MM.1S (cell line): ENCODE results near the gene AURKB.

ENCODE experiments used
- DNase-seq: peaks from one replicate; pipeline ENCODE4 v3.0.0-alpha.2; 2015
- H2AFZ ChIP-seq: fragments of 300-600 bp; sonication (generic); 2 replicates; pipeline ENCODE4 v1.6.0; 2016; ENCODE audit warnings: antibody characterized with exemption, low read length
- H3F3A ChIP-seq: fragments of 300-600 bp; sonication (generic); 2 replicates; pipeline ENCODE4 v1.6.1; 2016; ENCODE audit warnings: mild to moderate bottlenecking, antibody characterized with exemption, low read length, moderate library complexity, mixed read lengths; ENCODE audit not compliant: insufficient read depth
- H3K27ac ChIP-seq: fragments of 300-600 bp; sonication (generic); 2 replicates; pipeline ENCODE4 v1.5.1; 2016; ENCODE audit warnings: mild to moderate bottlenecking, low read length
- H3K27me3 ChIP-seq: fragments of 300-600 bp; sonication (generic); replicated peaks from 2 replicates; pipeline ENCODE4 v1.6.0; 2016; ENCODE audit warnings: low read length; ENCODE audit not compliant: insufficient read depth
- H3K36me3 ChIP-seq: fragments of 300-600 bp; sonication (generic); replicated peaks from 2 replicates; pipeline ENCODE4 v1.6.1; 2016; ENCODE audit warnings: mild to moderate bottlenecking, low read length, mixed read lengths; ENCODE audit not compliant: insufficient read depth
- H3K4me1 ChIP-seq: fragments of 300-600 bp; sonication (generic); 2 replicates; pipeline ENCODE4 v1.6.1; 2016; ENCODE audit warnings: low read length, mixed read lengths
- H3K4me2 ChIP-seq: fragments of 300-600 bp; sonication (generic); 2 replicates; pipeline ENCODE4 v1.6.0; 2016; ENCODE audit warnings: low read depth, low read length
- H3K4me3 ChIP-seq: fragments of 300-600 bp; sonication (generic); 2 replicates; pipeline ENCODE4 v1.5.1; 2016; ENCODE audit warnings: low read length, mixed read lengths
- H3K79me2 ChIP-seq: fragments of 300-600 bp; sonication (generic); 2 replicates; pipeline ENCODE4 v1.6.1; 2016; ENCODE audit warnings: mixed run types, low read length, mixed read lengths
- H3K9ac ChIP-seq: fragments of 300-600 bp; sonication (generic); 2 replicates; pipeline ENCODE4 v1.6.1; 2016; ENCODE audit warnings: low read length, mixed read lengths
- H3K9me2 ChIP-seq: fragments of 300-600 bp; sonication (generic); replicated peaks from 2 replicates; pipeline ENCODE4 v1.6.1; 2016; ENCODE audit warnings: mild to moderate bottlenecking, low read length, mixed read lengths; ENCODE audit not compliant: insufficient read depth
- H3K9me3 ChIP-seq: fragments of 300-600 bp; sonication (generic); replicated peaks from 2 replicates; pipeline ENCODE4 v1.6.1; 2016; ENCODE audit warnings: mild to moderate bottlenecking, low read length, mixed read lengths; ENCODE audit not compliant: insufficient read depth
- H4K20me1 ChIP-seq: fragments of 300-600 bp; sonication (generic); 2 replicates; pipeline ENCODE4 v1.6.1; 2016; ENCODE audit warnings: mild to moderate bottlenecking, low read length, moderate library complexity, mixed read lengths; ENCODE audit not compliant: insufficient read depth
- EZH2 ChIP-seq: fragments of 300-600 bp; sonication (generic); optimal IDR thresholded peaks from 2 replicates; pipeline ENCODE3; 2017; ENCODE audit warnings: low read depth, mild to moderate bottlenecking, antibody characterized with exemption, low read length, mixed read lengths
- EZH2phosphoT487 ChIP-seq: fragments of 300-600 bp; sonication (generic); IDR thresholded peaks from 2 replicates; pipeline ENCODE4 v1.6.1; 2018; ENCODE audit warnings: antibody characterized with exemption, low read length
- TF ChIP-seq, protein P1 (sequence below): fragments of 300-600 bp; sonication (generic); IDR thresholded peaks from 2 replicates; pipeline ENCODE4 v1.5.1; 2016; ENCODE audit warnings: antibody characterized with exemption, low read length, mixed read lengths

AURKB gene

DNA sequence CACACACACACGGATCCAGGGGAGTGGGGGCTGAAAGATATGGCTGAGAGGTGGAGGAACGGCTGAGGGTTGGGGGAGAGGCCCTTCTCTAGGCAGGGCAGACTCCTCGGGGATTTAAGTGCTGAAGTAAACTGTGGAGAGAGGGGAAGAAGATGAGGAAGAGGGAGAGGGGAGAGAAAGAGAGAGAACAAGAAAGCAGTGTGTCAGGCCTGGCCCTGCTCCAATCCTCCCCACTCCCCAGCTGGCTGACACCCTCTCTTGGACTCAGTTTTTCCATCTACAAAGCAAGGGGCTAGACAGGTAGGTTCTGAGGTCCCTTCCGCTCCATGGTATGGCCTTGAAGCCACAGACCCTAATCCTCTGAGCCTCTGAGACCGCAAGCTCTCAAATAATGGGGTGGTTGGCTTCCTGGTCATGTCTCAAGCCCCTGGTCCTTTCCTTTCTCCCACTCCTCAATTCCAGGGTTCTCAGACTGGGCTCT, 49.6 kb downstream of the AURKB start:
- Histone ChIP-seq H2AFZ (no peak overlapping the region), H4K20me1 (no peaks in the 10 kb centered on the region), H3K27me3 (no peaks in the 10 kb centered on the region), H3F3A (peaks cover 29% of the 10 kb centered on the region), H3K9ac (no peak overlapping the region), H3K79me2 (peaks cover 32% of the 10 kb centered on the region), H3K4me1 (peaks cover 17% of the 10 kb centered on the region), H3K27ac (no peak overlapping the region), H3K4me3 (no peak overlapping the region), H3K4me2 (no peak overlapping the region), H3K9me3 (no peaks in the 10 kb centered on the region), H3K9me2 (no peaks in the 10 kb centered on the region), H3K36me3 (no peaks in the 10 kb centered on the region)
- DNase-seq = no peak
- TF ChIP-seq EZH2phosphoT487 (no peak), EZH2 (no peak)
- TF ChIP-seq, protein P1, sequence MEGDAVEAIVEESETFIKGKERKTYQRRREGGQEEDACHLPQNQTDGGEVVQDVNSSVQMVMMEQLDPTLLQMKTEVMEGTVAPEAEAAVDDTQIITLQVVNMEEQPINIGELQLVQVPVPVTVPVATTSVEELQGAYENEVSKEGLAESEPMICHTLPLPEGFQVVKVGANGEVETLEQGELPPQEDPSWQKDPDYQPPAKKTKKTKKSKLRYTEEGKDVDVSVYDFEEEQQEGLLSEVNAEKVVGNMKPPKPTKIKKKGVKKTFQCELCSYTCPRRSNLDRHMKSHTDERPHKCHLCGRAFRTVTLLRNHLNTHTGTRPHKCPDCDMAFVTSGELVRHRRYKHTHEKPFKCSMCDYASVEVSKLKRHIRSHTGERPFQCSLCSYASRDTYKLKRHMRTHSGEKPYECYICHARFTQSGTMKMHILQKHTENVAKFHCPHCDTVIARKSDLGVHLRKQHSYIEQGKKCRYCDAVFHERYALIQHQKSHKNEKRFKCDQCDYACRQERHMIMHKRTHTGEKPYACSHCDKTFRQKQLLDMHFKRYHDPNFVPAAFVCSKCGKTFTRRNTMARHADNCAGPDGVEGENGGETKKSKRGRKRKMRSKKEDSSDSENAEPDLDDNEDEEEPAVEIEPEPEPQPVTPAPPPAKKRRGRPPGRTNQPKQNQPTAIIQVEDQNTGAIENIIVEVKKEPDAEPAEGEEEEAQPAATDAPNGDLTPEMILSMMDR = no peak

DNA sequence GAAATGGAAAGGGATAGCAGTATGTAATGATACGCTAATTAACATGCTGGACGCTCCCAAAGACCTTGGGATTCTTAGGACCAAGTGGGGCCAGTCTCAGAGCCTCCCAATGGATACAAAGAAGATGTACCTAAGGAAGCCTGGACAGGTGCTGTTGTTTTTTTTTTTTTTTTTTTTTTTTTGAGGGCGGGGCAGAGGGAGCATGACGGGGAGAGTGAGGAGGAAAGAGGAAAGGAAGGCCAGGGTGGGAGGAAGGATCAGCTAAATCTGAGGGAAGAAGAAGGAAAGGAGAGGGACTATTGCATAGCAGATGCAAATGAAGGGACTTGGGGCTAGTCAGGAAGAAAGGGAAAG, 50.2 kb downstream of the AURKB start:
- no peak for TF ChIP-seq EZH2phosphoT487
- TF ChIP-seq, protein P1 = no peak
- TF ChIP-seq EZH2 = no peak
- Histone ChIP-seq H3K27me3 (no peaks in the 10 kb centered on the region), H3K9me2 (no peaks in the 10 kb centered on the region), H3K4me1 (peaks cover 20% of the 10 kb centered on the region), H3K4me2 (no peak overlapping the region), H3K36me3 (no peaks in the 10 kb centered on the region), H2AFZ (no peak overlapping the region), H3K27ac (no peak overlapping the region), H3F3A (peaks cover 29% of the 10 kb centered on the region), H3K4me3 (no peak overlapping the region), H4K20me1 (no peaks in the 10 kb centered on the region), H3K9me3 (no peaks in the 10 kb centered on the region), H3K9ac (no peak overlapping the region), H3K79me2 (peaks cover 32% of the 10 kb centered on the region)
- no peak for DNase-seq

DNA sequence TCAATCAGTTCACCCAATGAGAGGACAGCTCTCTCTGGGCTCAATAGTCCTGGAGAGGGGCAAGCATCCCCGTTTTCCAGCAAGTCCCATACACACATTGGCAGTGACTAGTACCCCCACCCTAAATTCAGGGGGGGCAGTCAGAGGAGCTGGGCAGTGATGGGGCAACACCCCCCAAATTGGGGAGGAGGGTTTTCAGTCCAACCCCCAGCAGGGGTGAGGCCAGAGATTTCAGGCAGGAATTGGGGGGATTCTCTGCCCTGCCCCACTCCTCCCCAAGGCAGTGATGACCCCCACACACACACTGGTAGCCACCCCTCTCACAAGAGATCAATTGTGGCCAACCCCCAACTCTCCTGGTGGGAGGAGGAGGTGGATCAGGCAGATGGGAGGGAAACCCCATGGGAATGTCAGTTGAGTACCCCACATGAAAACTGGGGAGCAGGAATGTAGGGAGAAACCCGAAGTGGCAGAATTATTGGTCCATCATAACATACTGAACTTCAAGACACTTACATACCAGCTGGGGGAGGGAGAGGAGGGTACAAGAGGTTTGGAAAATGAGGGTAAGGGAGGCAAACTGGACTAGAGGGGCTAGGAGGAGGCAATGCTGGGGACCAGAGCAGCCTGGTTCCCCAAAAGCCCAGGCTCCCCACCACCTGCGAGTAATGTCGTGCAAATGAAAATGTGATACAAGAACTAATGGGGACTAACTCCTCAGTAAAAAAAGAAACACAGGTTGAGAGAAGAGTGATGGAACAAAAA, 50.7 kb downstream of the AURKB start:
- Histone ChIP-seq H3K27me3 (no peaks in the 10 kb centered on the region), H3K9me2 (no peaks in the 10 kb centered on the region), H3K4me3 (no peak overlapping the region), H3K79me2 (peaks cover 32% of the 10 kb centered on the region), H2AFZ (no peak overlapping the region), H3F3A (peaks cover 28% of the 10 kb centered on the region), H3K36me3 (no peaks in the 10 kb centered on the region), H4K20me1 (no peaks in the 10 kb centered on the region), H3K9me3 (no peaks in the 10 kb centered on the region), H3K4me1 (peaks cover 24% of the 10 kb centered on the region), H3K27ac (no peak overlapping the region), H3K4me2 (no peak overlapping the region), H3K9ac (no peak overlapping the region)
- no peak for TF ChIP-seq EZH2
- TF ChIP-seq, protein P1 = no peak
- no peak for TF ChIP-seq EZH2phosphoT487
- no peak for DNase-seq
